Measurements from ENCODE around the gene GRIN3A.

DNA sequence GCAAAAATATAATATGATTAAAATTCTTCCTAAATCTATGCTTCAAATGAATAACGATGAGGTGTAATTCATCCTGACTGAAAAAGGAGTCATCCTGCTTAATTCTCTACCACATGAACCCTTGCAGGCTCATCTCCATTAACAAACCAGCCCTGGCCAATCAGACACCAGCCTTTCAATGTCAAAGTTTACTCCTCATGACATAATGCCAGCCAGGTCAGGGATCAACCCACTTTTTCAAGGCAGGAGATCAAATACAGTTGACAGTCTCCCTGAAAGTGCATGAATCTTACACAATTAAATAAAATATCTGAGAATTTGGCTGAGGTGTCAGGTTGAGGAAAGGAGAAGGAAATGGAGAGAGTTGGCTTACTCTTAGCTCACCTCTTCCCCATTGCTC, 7.0 kb downstream of the GRIN3A start:
- TF ChIP-seq POLR2A (IDR thresholded peaks at IDR 0.05): no peak
- TF ChIP-seq, protein P1, sequence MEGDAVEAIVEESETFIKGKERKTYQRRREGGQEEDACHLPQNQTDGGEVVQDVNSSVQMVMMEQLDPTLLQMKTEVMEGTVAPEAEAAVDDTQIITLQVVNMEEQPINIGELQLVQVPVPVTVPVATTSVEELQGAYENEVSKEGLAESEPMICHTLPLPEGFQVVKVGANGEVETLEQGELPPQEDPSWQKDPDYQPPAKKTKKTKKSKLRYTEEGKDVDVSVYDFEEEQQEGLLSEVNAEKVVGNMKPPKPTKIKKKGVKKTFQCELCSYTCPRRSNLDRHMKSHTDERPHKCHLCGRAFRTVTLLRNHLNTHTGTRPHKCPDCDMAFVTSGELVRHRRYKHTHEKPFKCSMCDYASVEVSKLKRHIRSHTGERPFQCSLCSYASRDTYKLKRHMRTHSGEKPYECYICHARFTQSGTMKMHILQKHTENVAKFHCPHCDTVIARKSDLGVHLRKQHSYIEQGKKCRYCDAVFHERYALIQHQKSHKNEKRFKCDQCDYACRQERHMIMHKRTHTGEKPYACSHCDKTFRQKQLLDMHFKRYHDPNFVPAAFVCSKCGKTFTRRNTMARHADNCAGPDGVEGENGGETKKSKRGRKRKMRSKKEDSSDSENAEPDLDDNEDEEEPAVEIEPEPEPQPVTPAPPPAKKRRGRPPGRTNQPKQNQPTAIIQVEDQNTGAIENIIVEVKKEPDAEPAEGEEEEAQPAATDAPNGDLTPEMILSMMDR (IDR thresholded peaks at IDR 0.05): no peak
